ENCODE results near the gene SKP1. TPM values are rescaled to one million over a fixed set of nuclear protein-coding genes. Genes with fewer than 3 reads are reported as not detected.

The SKP1 gene
- total and polyA plus RNA-seq, 7 experiments from 2014 or later = 224 to 1,361 (median 274) TPM

DNA sequence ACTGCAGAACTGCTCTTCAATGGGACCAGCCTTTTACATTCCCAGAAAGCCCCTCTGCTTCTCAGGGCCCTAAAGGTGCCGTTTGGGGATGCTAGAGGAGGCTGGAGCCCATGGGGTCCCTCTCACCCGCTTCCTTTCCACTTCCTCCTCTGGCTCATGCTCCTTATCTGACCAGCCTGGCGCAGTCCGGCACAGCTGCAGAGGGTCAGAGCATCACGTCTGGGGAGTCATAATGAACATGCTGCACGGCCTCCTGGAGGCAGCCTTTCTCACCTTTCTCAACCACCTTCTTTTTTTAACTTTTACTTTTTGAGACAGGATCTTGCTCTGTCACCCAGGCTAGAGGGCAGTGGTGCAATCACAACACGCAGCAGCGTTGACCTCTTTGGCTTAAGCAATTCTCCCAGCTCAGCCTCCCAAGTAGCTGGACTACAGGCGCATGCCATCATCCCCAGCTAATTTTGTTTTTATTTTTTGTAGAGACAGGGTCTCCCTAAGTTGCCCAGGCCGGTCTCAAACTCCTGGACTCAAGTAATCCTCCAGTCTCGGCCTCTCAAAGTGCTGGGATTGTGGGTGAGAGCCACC, 77.4 kb downstream of the SKP1 start:
- Mint-ChIP-seq H3K36me3 (peaks cover 0 to 2% (median 0%) of the 10 kb centered on the region in 5 donors), H3K9me3 (no peaks in the 10 kb centered on the region), H3K4me1 (peaks cover 42 to 95% (median 72%) of the 10 kb centered on the region in 7 donors), H3K4me3 (peak overlapping the region in 9 of 10 donors; percentile 60 to 79 (median 75)), H3K27ac (peak overlapping the region; percentile 80 to 98 (median 95)), H3K27me3 (peaks cover 0 to 12% (median 0%) of the 10 kb centered on the region in 5 donors)
- H3K27ac ChIP-seq (ENCODE audit: low read depth, low read length) = peak overlapping the region; percentile 80
- peaks cover 53 to 86% of the 10 kb centered on the region in 2 donors for H3K4me1 ChIP-seq (ENCODE audit: control insufficient read depth in 2 of 2, insufficient read depth in 2 of 2, low read length in 2 of 2)
- no peak for ATAC-seq
- no peak for DNase-seq
- intact Hi-C loops (cut with micrococcal nuclease) = no loop called here
- ChIA-PET POLR2A (interaction anchor here (1.4 to 5.5 kb wide), 5 partner anchors 21 to 77 kb away, joined by 4 to 52 read pairs (median 12); partner anchors contain the start of gene SKP1), CTCF (interaction anchor here (1.0 to 5.7 kb wide), 8 partner anchors 13 to 53 kb away, joined by 3 to 40 read pairs (median 6); no protein-coding TSS in a partner anchor)
- H3K36me3 ChIP-seq (ENCODE audit: control insufficient read depth in 2 of 3, insufficient read depth in 3 of 3, low read length in 3 of 3) = no peaks in the 10 kb centered on the region
- H3K9me3 ChIP-seq (ENCODE audit: control insufficient read depth in 2 of 3, low read length in 3 of 3) = no peaks in the 10 kb centered on the region
- H3K4me3 ChIP-seq (ENCODE audit: low read length) = peak overlapping the region; percentile 10
- no peaks in the 10 kb centered on the region for H3K27me3 ChIP-seq (ENCODE audit: control insufficient read depth in 2 of 2, insufficient read depth in 2 of 2, low read length in 2 of 2)

Small RNA genes lying within 50 kb of the gene (microRNA-seq; reads per million reads assigned to microRNA genes)
- gene MIR3661 (ENCODE audit: borderline microRNAs expressed) = not detected

Other genes starting within 250 kb of the SKP1 start
- gene C5orf15, start 208.3 kb downstream of the SKP1 start, total RNA-seq = 10 to 100 TPM; 11.1 to 33.6 (median 17.9) TPM
- 10 to 100 TPM; 16.2 to 18.2 TPM for gene C5orf15, start 208.3 kb downstream of the SKP1 start, polyA plus RNA-seq
- gene VDAC1, start 172.0 kb downstream of the SKP1 start, total RNA-seq = 100 to 1,000 TPM in 1 of 5 experiments, 10 to 100 TPM in 4; 37.8 to 259 (median 43.7) TPM
- gene VDAC1, start 172.0 kb downstream of the SKP1 start, polyA plus RNA-seq = 10 to 100 TPM; 66.9 to 75.0 TPM
- gene TCF7, start 62.3 kb downstream of the SKP1 start, total RNA-seq = 1,000 to 10,000 TPM in 2 of 5 experiments, 100 to 1,000 TPM in 3; 203 to 1,066 (median 643) TPM
- 100 to 1,000 TPM; 356 to 560 TPM for gene TCF7, start 62.3 kb downstream of the SKP1 start, polyA plus RNA-seq
- 100 to 1,000 TPM in 3 of 5 experiments, 10 to 100 TPM in 2; 89.5 to 168 (median 132) TPM for gene PPP2CA, start 49.1 kb upstream of the SKP1 start, total RNA-seq
- gene PPP2CA, start 49.1 kb upstream of the SKP1 start, polyA plus RNA-seq = 100 to 1,000 TPM; 145 to 168 TPM
- gene CDKL3, start 190.2 kb upstream of the SKP1 start, total RNA-seq = 1 to 10 TPM in 3 of 5 experiments, under 1 TPM in 2; 0.27 to 1.9 (median 1.2) TPM
- 1 to 10 TPM in 1 of 2 donors, under 1 TPM in 1; 0.26 to 1.5 TPM for gene CDKL3, start 190.2 kb upstream of the SKP1 start, polyA plus RNA-seq
- gene UBE2B, start 194.6 kb upstream of the SKP1 start, total RNA-seq = 100 to 1,000 TPM in 4 of 5 experiments, 10 to 100 TPM in 1; 91.4 to 141 (median 124) TPM
- 100 to 1,000 TPM in 1 of 2 donors, 10 to 100 TPM in 1; 89.2 to 116 TPM for gene UBE2B, start 194.6 kb upstream of the SKP1 start, polyA plus RNA-seq
- 10 to 100 TPM; 11.5 to 20.8 (median 16.8) TPM for gene CDKN2AIPNL, start 234.9 kb upstream of the SKP1 start, total RNA-seq
- gene CDKN2AIPNL, start 234.9 kb upstream of the SKP1 start, polyA plus RNA-seq = 10 to 100 TPM; 25.8 to 29.1 TPM